Neural cell (in vitro differentiated cells): ENCODE results near the gene MPO. TPM values are rescaled to one million over a fixed set of nuclear protein-coding genes. Genes with fewer than 3 reads are reported as not detected.

ENCODE experiments used
- H2AFZ ChIP-seq: fragments of 200-600, 300-800 bp; sonication (generic), shearing (Covaris generic); 2 replicates; pipeline ENCODE4 v1.6.0; 2014; ENCODE audit warnings: low read depth, mild to moderate bottlenecking, antibody characterized with exemption, low read length, moderate library complexity
- H3F3A ChIP-seq: fragments of 200-600 bp; shearing (Covaris generic); 2 replicates; pipeline ENCODE4 v1.6.1; 2016; ENCODE audit warnings: mild to moderate bottlenecking, moderate library complexity, mixed read lengths, antibody characterized with exemption, low read length; ENCODE audit not compliant: insufficient read depth, poor library complexity, severe bottlenecking
- H3K27ac ChIP-seq: fragments of 200-600, 300-800 bp; sonication (generic), shearing (Covaris generic); 2 replicates; pipeline ENCODE4 v1.5.1; 2014; ENCODE audit warnings: mild to moderate bottlenecking, low read length, moderate library complexity
- H3K27me3 ChIP-seq: fragments of 300-800, 200-600 bp; sonication (generic), shearing (Covaris generic); 2 replicates; pipeline ENCODE4 v1.6.0; 2014; ENCODE audit warnings: mild to moderate bottlenecking, low read depth, low read length, moderate library complexity; ENCODE audit not compliant: insufficient read depth
- H3K36me3 ChIP-seq: fragments of 300-800, 200-600 bp; sonication (generic), shearing (Covaris generic); 2 replicates; pipeline ENCODE4 v1.5.1; 2014; ENCODE audit warnings: mild to moderate bottlenecking, antibody characterized with exemption, low read length, moderate library complexity; ENCODE audit not compliant: insufficient read depth
- H3K4me2 ChIP-seq: fragments of 300-800, 200-600 bp; sonication (generic), shearing (Covaris generic); 2 replicates; pipeline ENCODE4 v1.6.0; 2014; ENCODE audit warnings: mild to moderate bottlenecking, low read length
- H3K4me3 ChIP-seq: fragments of 300-800, 200-600 bp; sonication (generic), shearing (Covaris generic); 2 replicates; pipeline ENCODE4 v1.5.1; 2014; ENCODE audit warnings: mild to moderate bottlenecking, low read length, moderate library complexity
- H3K79me2 ChIP-seq: fragments of 200-600 bp; shearing (Covaris generic); replicated peaks from 2 replicates; pipeline ENCODE4 v1.6.0; 2014; ENCODE audit warnings: mild to moderate bottlenecking, low read length, moderate library complexity; ENCODE audit not compliant: insufficient read depth
- H3K9ac ChIP-seq: fragments of 300-800, 200-600 bp; sonication (generic), shearing (Covaris generic); 2 replicates; pipeline ENCODE4 v1.6.1; 2016; ENCODE audit warnings: mild to moderate bottlenecking, low read length, mixed read lengths
- H3K9me2 ChIP-seq: fragments of 200-600 bp; shearing (Covaris generic); 2 replicates; pipeline ENCODE4 v1.6.1; 2016; ENCODE audit warnings: mild to moderate bottlenecking, low read length, mixed read lengths; ENCODE audit not compliant: insufficient read depth
- H3K9me3 ChIP-seq: fragments of 200-600, 300-800 bp; sonication (generic), shearing (Covaris generic); 2 replicates; pipeline ENCODE4 v1.6.1; 2016; ENCODE audit warnings: mild to moderate bottlenecking, mixed run types, low read length, moderate library complexity, mixed read lengths
- H4K20me1 ChIP-seq: fragments of 200-600 bp; shearing (Covaris generic); 2 replicates; pipeline ENCODE4 v1.6.1; 2016; ENCODE audit warnings: mild to moderate bottlenecking, mixed run types; ENCODE audit not compliant: insufficient read depth
- CTCF ChIP-seq: fragments of 450-650 bp; IDR thresholded peaks from 2 replicates; pipeline ENCODE4 v1.5.1; 2014; ENCODE audit warnings: antibody characterized with exemption, mild to moderate bottlenecking, moderate library complexity; ENCODE audit not compliant: poor library complexity, severe bottlenecking
- EP300 ChIP-seq: fragments of 450-650 bp; conservative IDR thresholded peaks from 2 replicates; pipeline ENCODE4 v1.6.1; 2014; ENCODE audit warnings: antibody characterized with exemption, mild to moderate bottlenecking, moderate library complexity; ENCODE audit not compliant: poor library complexity, severe bottlenecking
- EZH2 ChIP-seq: fragments of 200-600, 300-800 bp; shearing (Covaris generic), sonication (generic); IDR thresholded peaks from 2 replicates; pipeline ENCODE4 v1.6.1; 2014; ENCODE audit warnings: antibody characterized with exemption, low read length, borderline replicate concordance, mild to moderate bottlenecking; ENCODE audit not compliant: insufficient read depth, poor library complexity, severe bottlenecking
- MXI1 ChIP-seq: fragments of 450-650 bp; conservative IDR thresholded peaks from 2 replicates; pipeline ENCODE4 v1.6.1; 2014; ENCODE audit warnings: antibody characterized with exemption, mild to moderate bottlenecking; ENCODE audit not compliant: poor library complexity, severe bottlenecking
- POLR2AphosphoS5 ChIP-seq: IDR thresholded peaks from 2 replicates; pipeline ENCODE4 v1.6.1; 2012
- RAD21 ChIP-seq: fragments of 450-650 bp; conservative IDR thresholded peaks from 2 replicates; pipeline ENCODE4 v1.6.1; 2014; ENCODE audit warnings: antibody characterized with exemption, mild to moderate bottlenecking, moderate library complexity
- REST ChIP-seq: IDR thresholded peaks from 2 replicates; pipeline ENCODE4 v1.6.1; 2012; ENCODE audit warnings: borderline replicate concordance
- SMC3 ChIP-seq: fragments of 450-650 bp; conservative IDR thresholded peaks from 2 replicates; pipeline ENCODE4 v1.6.1; 2014; ENCODE audit warnings: antibody characterized with exemption, mild to moderate bottlenecking, moderate library complexity; ENCODE audit not compliant: poor library complexity
- TAF1 ChIP-seq: IDR thresholded peaks from 2 replicates; pipeline ENCODE4 v1.6.1; 2012; ENCODE audit warnings: low read depth
- polyA plus RNA-seq: library from polyadenylated mRNA; depleted of rRNA; stranded (reverse); fragments of >200 nt; gene quantifications from 2 replicates; pipeline ENCODE4 v1.2.3, GENCODE V29; 2014

MPO gene
- polyA plus RNA-seq, 1 donor from 2014 or later = not detected

GRCh38 chr17:58271216-58271931 is 9.4 kb downstream of the MPO start:
- H2AFZ ChIP-seq = no peak overlapping the region
- H3F3A ChIP-seq = no peaks in the 10 kb centered on the region
- no peaks in the 10 kb centered on the region for H4K20me1 ChIP-seq
- no peaks in the 10 kb centered on the region for H3K27me3 ChIP-seq
- TF ChIP-seq EZH2 = no peak
- TF ChIP-seq CTCF = no peak
- TF ChIP-seq SMC3 = no peak
- no peak for TF ChIP-seq TAF1
- TF ChIP-seq MXI1 = no peak
- no peak for TF ChIP-seq EP300
- TF ChIP-seq POLR2AphosphoS5 = no peak
- TF ChIP-seq RAD21 = no peak
- TF ChIP-seq REST = no peak
- H3K9me2 ChIP-seq = no peaks in the 10 kb centered on the region
- no peak overlapping the region for H3K9ac ChIP-seq
- H3K4me3 ChIP-seq = no peak overlapping the region
- no peak overlapping the region for H3K27ac ChIP-seq
- no peaks in the 10 kb centered on the region for H3K79me2 ChIP-seq
- no peaks in the 10 kb centered on the region for H3K9me3 ChIP-seq
- H3K4me2 ChIP-seq = no peak overlapping the region
- no peaks in the 10 kb centered on the region for H3K36me3 ChIP-seq

GRCh38 chr17:58270476-58271215 is 10.1 kb downstream of the MPO start:
- H3K4me2 ChIP-seq = no peak overlapping the region
- TF ChIP-seq CTCF = no peak
- no peak for TF ChIP-seq POLR2AphosphoS5
- TF ChIP-seq RAD21 = no peak
- TF ChIP-seq SMC3 = no peak
- no peak for TF ChIP-seq EZH2
- TF ChIP-seq MXI1 = no peak
- no peak for TF ChIP-seq EP300
- TF ChIP-seq TAF1 = no peak
- no peak for TF ChIP-seq REST
- no peak overlapping the region for H3K27ac ChIP-seq
- no peaks in the 10 kb centered on the region for H3K27me3 ChIP-seq
- H2AFZ ChIP-seq = no peak overlapping the region
- H3K9me3 ChIP-seq = no peaks in the 10 kb centered on the region
- no peak overlapping the region for H3K9ac ChIP-seq
- H3F3A ChIP-seq = no peaks in the 10 kb centered on the region
- no peak overlapping the region for H3K4me3 ChIP-seq
- H4K20me1 ChIP-seq = no peaks in the 10 kb centered on the region
- H3K36me3 ChIP-seq = no peaks in the 10 kb centered on the region
- no peaks in the 10 kb centered on the region for H3K9me2 ChIP-seq
- H3K79me2 ChIP-seq = no peaks in the 10 kb centered on the region
